K562 (cell line): ENCODE data around the gene ZSCAN21. TPM values are rescaled to one million over a fixed set of nuclear protein-coding genes. Genes with fewer than 3 reads are reported as not detected.

Source experiments
- CBX5 ChIP-seq: IDR thresholded peaks from 2 replicates; pipeline ENCODE4 v1.6.1; 2014; ENCODE audit warnings: low read depth, borderline replicate concordance
- HEY1 ChIP-seq: fragments of 250-450 bp; sonication (Bioruptor Pico); IDR thresholded peaks from 2 replicates; pipeline ENCODE4 v1.5.0; 2020; ENCODE audit warnings: mild to moderate bottlenecking, moderate library complexity, borderline replicate concordance
- HNRNPK ChIP-seq: fragments of 200-400 bp; formaldehyde crosslinking; IDR thresholded peaks from one replicate; pipeline ENCODE4 v1.6.1; 2018; ENCODE audit warnings: mild to moderate bottlenecking, low read depth, low read length; ENCODE audit not compliant: poor library complexity, severe bottlenecking
- MYC ChIP-seq, 2 experiments: fragments of 250-450 bp in 1 of 2; sonication (Bioruptor Pico) in 1 of 2; IDR thresholded peaks; 2 replicates each; pipeline versions ENCODE4 v1.5.1 to v1.6.1; 2012 to 2021; ENCODE audit warnings: low read depth in 2 of 2, borderline replicate concordance in 1 of 2, improper control_type of control experiment in 1 of 2, low read length in 1 of 2, mild to moderate bottlenecking in 1 of 2, moderate library complexity in 1 of 2
- PHF21A ChIP-seq: fragments of 450-650 bp; IDR thresholded peaks from 2 replicates; pipeline ENCODE4 v1.6.1; 2017; ENCODE audit warnings: low read depth, borderline replicate concordance
- SMARCA4 ChIP-seq: fragments of 450-650 bp; IDR thresholded peaks from 2 replicates; pipeline ENCODE4 v1.6.1; 2016
- SRSF1 ChIP-seq: fragments of 200-400 bp; formaldehyde crosslinking; IDR thresholded peaks from 2 replicates; pipeline ENCODE4 v1.6.1; 2017; ENCODE audit warnings: mild to moderate bottlenecking, low read depth, low read length, moderate library complexity
- TAF15 ChIP-seq: fragments of 200-400 bp; formaldehyde crosslinking; IDR thresholded peaks from 2 replicates; pipeline ENCODE4 v1.6.1; 2017; ENCODE audit warnings: mild to moderate bottlenecking, low read depth, low read length, moderate library complexity
- ZNF79 ChIP-seq: fragments of 250-450 bp; sonication (Bioruptor Pico); IDR thresholded peaks from 2 replicates; pipeline ENCODE4 v1.4.0; 2020; ENCODE audit warnings: low read depth, mild to moderate bottlenecking, moderate library complexity
- polyA plus RNA-seq, 8 experiments: library from polyadenylated mRNA; depleted of rRNA in 4 of 8; stranded (reverse) in 5 of 8; unstranded in 3 of 8; fragments of >200 nt; fragmentation: Nextera tagmentation in 2 of 8; fragmentation: Illumina TruSeq in 1 of 8; extraction: Ambion mirVana in 2 of 8; extraction: Trizol in 1 of 8; gene quantifications; 2 replicates each; pipeline versions ENCODE4 v1.2.1 to v1.2.3, GENCODE V29; 2011 to 2014; ENCODE audit warnings: inconsistent platforms in 1 of 8, missing spikeins in 1 of 8
- total RNA-seq, 7 experiments: library from RNA; depleted of rRNA in 6 of 7; stranded (reverse); fragments of >200 nt in 6 of 7; fragmentation: Illumina TruSeq in 2 of 7; extraction: Trizol in 2 of 7; gene quantifications; 2 replicates each; pipeline versions ENCODE4 v1.2.1 to v1.2.3, GENCODE V29; 2011 to 2021; ENCODE audit warnings: low replicate concordance in 1 of 7

Gene ZSCAN21
- total and polyA plus RNA-seq, 9 of the 15 experiments (the other 6 are each of a cell fraction or from before 2014, with no cell fraction given), result 5.9 to 15.5 (median 13.2) TPM

GRCh38 chr7:100101016-100101862, 51.7 kb downstream of the ZSCAN21 start, which contains the start of the genes AP4M1 and MCM7 (continued):
- TF ChIP-seq MYC (IDR thresholded peaks at IDR 0.05; ENCODE audit: low read depth, low read length) (peak; percentile 84), MYC (CRISPR knock-in tag; IDR thresholded peaks at IDR 0.05; ENCODE audit: borderline replicate concordance, low read depth) (peak; percentile 93; the same call in 1 of the 2 replicates), HEY1 (CRISPR knock-in tag) (no peak), CBX5 (no peak), SRSF1 (no peak), ZNF79 (no peak), SMARCA4 (no peak), TAF15 (no peak), HNRNPK (no peak), PHF21A (no peak)
